Neural crest cell (in vitro differentiated cells): ENCODE data around the gene BCL2L12. TPM values are rescaled to one million over a fixed set of nuclear protein-coding genes. Genes with fewer than 3 reads are reported as not detected.

Experiments used
- DNase-seq: peaks from one replicate; pipeline ENCODE4 v3.0.0; 2021; ENCODE audit warnings: low read depth, mixed read lengths, low spot score
- H3K27ac Mint-ChIP-seq: one replicate; pipeline ENCODE4 v1.8.0; 2021; ENCODE audit warnings: mild to moderate bottlenecking, mixed read lengths; ENCODE audit not compliant: unreplicated experiment
- H3K27me3 Mint-ChIP-seq: 2 replicates; pipeline ENCODE4 v1.8.0; 2021; ENCODE audit warnings: low read depth, mild to moderate bottlenecking, mixed read lengths
- H3K36me3 Mint-ChIP-seq: 2 replicates; pipeline ENCODE4 v1.8.0; 2021; ENCODE audit warnings: low read depth, mild to moderate bottlenecking, mixed read lengths
- H3K4me1 Mint-ChIP-seq: 2 replicates; pipeline ENCODE4 v1.8.0; 2021; ENCODE audit warnings: mixed read lengths
- H3K4me3 Mint-ChIP-seq: one replicate; pipeline ENCODE4 v1.8.0; 2021; ENCODE audit warnings: mild to moderate bottlenecking, mixed read lengths
- H3K9me3 Mint-ChIP-seq: 2 replicates; pipeline ENCODE4 v1.8.0; 2021; ENCODE audit warnings: mixed read lengths
- CTCF ChIP-seq: fragments of 200-600 bp; sonication (generic); conservative IDR thresholded peaks from 2 replicates; pipeline ENCODE4 v1.5.0; 2021; ENCODE audit warnings: antibody characterized with exemption, mild to moderate bottlenecking
- total RNA-seq: library from RNA; stranded (reverse); gene quantifications from 2 replicates; pipeline ENCODE4 v1.2.1, GENCODE V29; 2021

Gene BCL2L12
- total RNA-seq, 1 donor from 2014 or later, result 92.4 TPM

GRCh38 chr19:49677901-49678674 lies 12.4 kb downstream of the BCL2L12 start:
- H3K36me3 Mint-ChIP-seq, result peaks cover 9% of the 10 kb centered on the region
- peak; percentile 93 for DNase-seq
- peak; percentile 79 for TF ChIP-seq CTCF
- peak overlapping the region; percentile 99 for H3K4me3 Mint-ChIP-seq
- H3K4me1 Mint-ChIP-seq, result peaks cover 34% of the 10 kb centered on the region
- no peaks in the 10 kb centered on the region for H3K9me3 Mint-ChIP-seq
- H3K27ac Mint-ChIP-seq, result peak overlapping the region; percentile 96
- H3K27me3 Mint-ChIP-seq, result peaks cover 6% of the 10 kb centered on the region

GRCh38 chr19:49678985-49679770 lies 13.4 kb downstream of the BCL2L12 start:
- no peak for TF ChIP-seq CTCF
- DNase-seq, result no peak
- peaks cover 6% of the 10 kb centered on the region for H3K27me3 Mint-ChIP-seq
- H3K4me1 Mint-ChIP-seq, result peaks cover 34% of the 10 kb centered on the region
- H3K4me3 Mint-ChIP-seq, result peak overlapping the region; percentile 99
- no peaks in the 10 kb centered on the region for H3K9me3 Mint-ChIP-seq
- H3K36me3 Mint-ChIP-seq, result peaks cover 7% of the 10 kb centered on the region
- no peak overlapping the region for H3K27ac Mint-ChIP-seq

- peaks cover 34% of the 10 kb centered on the region for H3K4me1 Mint-ChIP-seq
- H3K27me3 Mint-ChIP-seq, result peaks cover 6% of the 10 kb centered on the region
- peak overlapping the region; percentile 99 for H3K4me3 Mint-ChIP-seq
- DNase-seq, result no peak
- H3K27ac Mint-ChIP-seq, result no peak overlapping the region
- peaks cover 7% of the 10 kb centered on the region for H3K36me3 Mint-ChIP-seq
- H3K9me3 Mint-ChIP-seq, result no peaks in the 10 kb centered on the region
- TF ChIP-seq CTCF, result no peak
Observed at GRCh38 chr19:49679771-49680413, 14.2 kb downstream of the BCL2L12 start.

GRCh38 chr19:49680421-49681351 lies 15.0 kb downstream of the BCL2L12 start:
- H3K36me3 Mint-ChIP-seq, result peaks cover 10% of the 10 kb centered on the region
- TF ChIP-seq CTCF, result peak; percentile 99
- peak overlapping the region; percentile 99 for H3K4me3 Mint-ChIP-seq
- peaks cover 6% of the 10 kb centered on the region for H3K27me3 Mint-ChIP-seq
- peak overlapping the region; percentile 35 for H3K27ac Mint-ChIP-seq
- no peaks in the 10 kb centered on the region for H3K9me3 Mint-ChIP-seq
- peak; percentile 100 for DNase-seq
- peaks cover 34% of the 10 kb centered on the region for H3K4me1 Mint-ChIP-seq
